ENCODE measurements around the gene CENPM. TPM values are rescaled to one million over a fixed set of nuclear protein-coding genes. Genes with fewer than 3 reads are reported as not detected.

CENPM gene
- total and polyA plus RNA-seq, 4 donors, result 0.17 to 26.3 (median 2.3) TPM

DNA sequence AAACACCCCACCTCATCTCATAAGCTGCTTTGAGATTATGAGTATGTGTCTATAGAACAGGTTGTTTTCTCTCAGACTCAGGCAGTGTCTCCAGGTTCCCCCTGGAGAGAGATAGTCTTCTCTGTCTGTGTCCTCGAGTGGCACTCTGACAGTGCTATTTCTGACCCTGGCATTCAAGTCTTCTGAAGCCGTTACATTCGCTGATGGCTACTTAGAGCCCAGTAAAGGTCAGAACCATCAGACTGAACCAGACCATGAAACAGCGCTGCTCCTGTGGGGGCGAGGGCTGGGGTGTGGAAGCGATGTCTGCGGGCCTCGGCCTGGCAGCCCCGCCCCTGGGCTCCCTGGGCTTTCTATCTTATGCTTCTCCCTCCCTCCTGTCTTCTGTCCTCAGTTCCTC lies 55.5 kb downstream of the CENPM start (continued):
- TF ChIP-seq, protein P1, sequence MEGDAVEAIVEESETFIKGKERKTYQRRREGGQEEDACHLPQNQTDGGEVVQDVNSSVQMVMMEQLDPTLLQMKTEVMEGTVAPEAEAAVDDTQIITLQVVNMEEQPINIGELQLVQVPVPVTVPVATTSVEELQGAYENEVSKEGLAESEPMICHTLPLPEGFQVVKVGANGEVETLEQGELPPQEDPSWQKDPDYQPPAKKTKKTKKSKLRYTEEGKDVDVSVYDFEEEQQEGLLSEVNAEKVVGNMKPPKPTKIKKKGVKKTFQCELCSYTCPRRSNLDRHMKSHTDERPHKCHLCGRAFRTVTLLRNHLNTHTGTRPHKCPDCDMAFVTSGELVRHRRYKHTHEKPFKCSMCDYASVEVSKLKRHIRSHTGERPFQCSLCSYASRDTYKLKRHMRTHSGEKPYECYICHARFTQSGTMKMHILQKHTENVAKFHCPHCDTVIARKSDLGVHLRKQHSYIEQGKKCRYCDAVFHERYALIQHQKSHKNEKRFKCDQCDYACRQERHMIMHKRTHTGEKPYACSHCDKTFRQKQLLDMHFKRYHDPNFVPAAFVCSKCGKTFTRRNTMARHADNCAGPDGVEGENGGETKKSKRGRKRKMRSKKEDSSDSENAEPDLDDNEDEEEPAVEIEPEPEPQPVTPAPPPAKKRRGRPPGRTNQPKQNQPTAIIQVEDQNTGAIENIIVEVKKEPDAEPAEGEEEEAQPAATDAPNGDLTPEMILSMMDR (IDR thresholded peaks at IDR 0.05; ENCODE audit: low read depth, low read length, missing input control), result no peak
- TF ChIP-seq FOXA1 (IDR thresholded peaks at IDR 0.05), result no peak
- TF ChIP-seq HNF4A (conservative IDR thresholded peaks at IDR 0.05), result no peak
- no peak for TF ChIP-seq GABPA (IDR thresholded peaks at IDR 0.05 in 1 of 2, conservative IDR thresholded peaks at IDR 0.05 in 1 of 2)
- TF ChIP-seq, protein P2, sequence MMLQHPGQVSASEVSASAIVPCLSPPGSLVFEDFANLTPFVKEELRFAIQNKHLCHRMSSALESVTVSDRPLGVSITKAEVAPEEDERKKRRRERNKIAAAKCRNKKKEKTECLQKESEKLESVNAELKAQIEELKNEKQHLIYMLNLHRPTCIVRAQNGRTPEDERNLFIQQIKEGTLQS (IDR thresholded peaks at IDR 0.05), result no peak

Small RNA genes lying within 50 kb of the gene (small RNA-seq; reads per million reads assigned to genes)
- 2.2 reads per million, percentile 88 among the genes with 10 or more reads in this experiment for gene MIR33A

Other genes with a start within 250 kb of the CENPM start
- gene MEI1, start 247.6 kb downstream of the CENPM start, total RNA-seq, result 1 to 10 TPM in 1 of 2 donors, under 1 TPM in 1; 0.33 to 1.0 TPM
- 1 to 10 TPM in 1 of 2 donors, under 1 TPM in 1; 0.43 to 1.3 TPM for gene MEI1, start 247.6 kb downstream of the CENPM start, polyA plus RNA-seq
- gene CCDC134, start 146.5 kb downstream of the CENPM start, total RNA-seq, result 10 to 100 TPM; 10.7 to 13.2 TPM
- 1 to 10 TPM; 2.0 TPM for gene CCDC134, start 146.5 kb downstream of the CENPM start, polyA plus RNA-seq
- 10 to 100 TPM; 60.0 to 69.6 TPM for gene SREBF2, start 114.0 kb downstream of the CENPM start, total RNA-seq
- gene SREBF2, start 114.0 kb downstream of the CENPM start, polyA plus RNA-seq, result 10 to 100 TPM; 18.3 to 54.5 TPM
- gene SHISA8, start 32.1 kb downstream of the CENPM start, total RNA-seq, result not detected
- gene SHISA8, start 32.1 kb downstream of the CENPM start, polyA plus RNA-seq, result not detected
- gene TNFRSF13C, start 20.3 kb downstream of the CENPM start, total RNA-seq, result under 1 TPM; under 0.01 to 0.37 TPM
- gene TNFRSF13C, start 20.3 kb downstream of the CENPM start, polyA plus RNA-seq, result under 1 TPM; 0.02 to 0.26 TPM
- under 1 TPM in 1 of 2 donors, not detected in 1; under 0.01 TPM for gene SEPTIN3, start 22.3 kb upstream of the CENPM start, total RNA-seq
- gene SEPTIN3, start 22.3 kb upstream of the CENPM start, polyA plus RNA-seq, result under 1 TPM; 0.04 to 0.07 TPM
- under 1 TPM; 0.33 to 0.50 TPM for gene WBP2NL, start 51.6 kb upstream of the CENPM start, total RNA-seq
- gene WBP2NL, start 51.6 kb upstream of the CENPM start, polyA plus RNA-seq, result under 1 TPM; 0.12 to 0.18 TPM
- gene NAGA, start 123.7 kb upstream of the CENPM start, total RNA-seq, result 10 to 100 TPM; 28.4 to 33.9 TPM
- gene NAGA, start 123.7 kb upstream of the CENPM start, polyA plus RNA-seq, result 10 to 100 TPM; 12.8 to 19.4 TPM
- 1 to 10 TPM; 1.8 to 5.1 TPM for gene PHETA2, start 127.1 kb upstream of the CENPM start, total RNA-seq
- gene PHETA2, start 127.1 kb upstream of the CENPM start, polyA plus RNA-seq, result 1 to 10 TPM in 1 of 2 donors, under 1 TPM in 1; 0.89 to 1.3 TPM
- gene SMDT1, start 132.5 kb upstream of the CENPM start, total RNA-seq, result 1 to 10 TPM; 7.2 to 8.9 TPM
- gene SMDT1, start 132.5 kb upstream of the CENPM start, polyA plus RNA-seq, result 100 to 1,000 TPM in 1 of 2 donors, 10 to 100 TPM in 1; 70.9 to 115 TPM
- 10 to 100 TPM; 43.7 to 45.4 TPM for gene NDUFA6, start 143.6 kb upstream of the CENPM start, total RNA-seq
- 100 to 1,000 TPM in 1 of 2 donors, 10 to 100 TPM in 1; 67.7 to 235 TPM for gene NDUFA6, start 143.6 kb upstream of the CENPM start, polyA plus RNA-seq
- 100 to 1,000 TPM in 1 of 2 donors, 10 to 100 TPM in 1; 23.8 to 236 TPM for gene CYP2D6, start 183.7 kb upstream of the CENPM start, total RNA-seq
- 100 to 1,000 TPM; 175 to 486 TPM for gene CYP2D6, start 183.7 kb upstream of the CENPM start, polyA plus RNA-seq